Smooth muscle cell (in vitro differentiated cells): Measurements from ENCODE around the gene TRMT44. TPM values are rescaled to one million over a fixed set of nuclear protein-coding genes. Genes with fewer than 3 reads are reported as not detected.
"Not testable (repeated sequence)": the region's sequence is repeated elsewhere in the genome, so short reads cannot be mapped to it uniquely, and the experiment has no call there.

Source experiments
- DNase-seq: peaks from one replicate; lab custom pipeline; 2025; ENCODE audit not compliant: unreplicated experiment; lab: John Stamatoyannopoulos, UW
- H2AFZ ChIP-seq: fragments of 200-600 bp; sonication (generic); 2 replicates; pipeline ENCODE4 v1.6.0; 2016; ENCODE audit warnings: antibody characterized with exemption, low read depth, mild to moderate bottlenecking
- H3F3A ChIP-seq: fragments of 200-600 bp; sonication (generic); 2 replicates; pipeline ENCODE4 v1.6.0; 2017; ENCODE audit warnings: antibody characterized with exemption, low read depth
- H3K27ac ChIP-seq: fragments of 200-600 bp; sonication (generic); 2 replicates; pipeline ENCODE4 v1.5.1; 2016; ENCODE audit warnings: low read depth, mild to moderate bottlenecking
- H3K27me3 ChIP-seq: fragments of 200-600 bp; sonication (generic); 2 replicates; pipeline ENCODE4 v1.6.1; 2016; ENCODE audit warnings: low read depth, mild to moderate bottlenecking
- H3K36me3 ChIP-seq: fragments of 200-600 bp; sonication (generic); 2 replicates; pipeline ENCODE4 v1.5.1; 2016; ENCODE audit warnings: low read depth
- H3K4me1 ChIP-seq: fragments of 200-600 bp; sonication (generic); 2 replicates; pipeline ENCODE4 v1.5.1; 2016; ENCODE audit warnings: low read depth
- H3K4me2 ChIP-seq: fragments of 200-600 bp; sonication (generic); 2 replicates; pipeline ENCODE4 v1.6.0; 2016; ENCODE audit warnings: mild to moderate bottlenecking
- H3K4me3 ChIP-seq: fragments of 200-600 bp; sonication (generic); 2 replicates; pipeline ENCODE4 v1.5.1; 2016; ENCODE audit warnings: mild to moderate bottlenecking
- H3K79me2 ChIP-seq: fragments of 200-600 bp; sonication (generic); 2 replicates; pipeline ENCODE4 v1.6.0; 2016; ENCODE audit warnings: low read depth, mild to moderate bottlenecking
- H3K9ac ChIP-seq: fragments of 200-600 bp; sonication (generic); 2 replicates; pipeline ENCODE4 v1.6.0; 2016; ENCODE audit warnings: low read depth
- H3K9me3 ChIP-seq: fragments of 200-600 bp; sonication (generic); replicated peaks from 2 replicates; pipeline ENCODE4 v1.5.1; 2016; ENCODE audit warnings: low read depth
- H4K20me1 ChIP-seq: fragments of 200-600 bp; sonication (generic); 2 replicates; pipeline ENCODE4 v1.6.0; 2016; ENCODE audit warnings: low read depth
- CTCF ChIP-seq: fragments of 200-600 bp; sonication (generic); IDR thresholded peaks from 2 replicates; pipeline ENCODE4 v1.5.1; 2017; ENCODE audit warnings: borderline replicate concordance, mild to moderate bottlenecking, antibody characterized with exemption; ENCODE audit not compliant: insufficient read depth, poor library complexity, severe bottlenecking
- WGBS: methylation state at CpG from one replicate; pipeline ENCODE4 v1.1.7; 2016; ENCODE audit warnings: low lambda C conversion rate; 5-methylcytosine and 5-hydroxymethylcytosine counted together
- polyA plus RNA-seq: library from polyadenylated mRNA; unstranded; fragments of >200 nt; fragmentation: Nextera tagmentation; extraction: Ambion mirVana; gene quantifications from 2 replicates; pipeline ENCODE4 v1.2.1, GENCODE V29; 2016
- total RNA-seq: library from RNA; depleted of rRNA; stranded (reverse); fragments of >200 nt; gene quantifications from 2 replicates; pipeline ENCODE4 v1.2.3, GENCODE V29; 2014

TRMT44 gene
- total and polyA plus RNA-seq, 2 experiments from 2014 or later: 5.0 to 18.7 TPM

GRCh38 chr4:8414377-8414776 is 26.2 kb upstream of the TRMT44 start:
- 88% methylated on average over 2 of the region's 2 CpGs for WGBS
- no peak for DNase-seq
- Histone ChIP-seq H3K4me1 (no peaks in the 10 kb centered on the region), H3K9ac (no peak overlapping the region), H3K27ac (no peak overlapping the region), H3K4me3 (no peak overlapping the region), H3K79me2 (peaks cover 15% of the 10 kb centered on the region), H3K4me2 (no peak overlapping the region), H3K27me3 (no peaks in the 10 kb centered on the region), H3K36me3 (no peaks in the 10 kb centered on the region), H2AFZ (no peak overlapping the region), H3K9me3 (no peaks in the 10 kb centered on the region), H4K20me1 (peaks cover 51% of the 10 kb centered on the region), H3F3A (no peaks in the 10 kb centered on the region)
- TF ChIP-seq CTCF: no peak

GRCh38 chr4:8417071-8417614 is 23.4 kb upstream of the TRMT44 start:
- no peak for TF ChIP-seq CTCF
- H3K9ac ChIP-seq: no peak overlapping the region
- no peak overlapping the region for H3K4me3 ChIP-seq
- no peak overlapping the region for H3K27ac ChIP-seq
- H4K20me1 ChIP-seq: peaks cover 72% of the 10 kb centered on the region
- 94% methylated on average over 11 of the region's 11 CpGs for WGBS
- H3F3A ChIP-seq: no peaks in the 10 kb centered on the region
- no peak overlapping the region for H3K4me2 ChIP-seq
- no peaks in the 10 kb centered on the region for H3K9me3 ChIP-seq
- no peaks in the 10 kb centered on the region for H3K36me3 ChIP-seq
- peaks cover 19% of the 10 kb centered on the region for H3K79me2 ChIP-seq
- DNase-seq: no peak
- H3K27me3 ChIP-seq: no peaks in the 10 kb centered on the region
- H3K4me1 ChIP-seq: no peaks in the 10 kb centered on the region
- no peak overlapping the region for H2AFZ ChIP-seq

GRCh38 chr4:8419222-8420041 is 21.1 kb upstream of the TRMT44 start:
- no peak for DNase-seq
- Histone ChIP-seq H3K27me3 (no peaks in the 10 kb centered on the region), H4K20me1 (peaks cover 80% of the 10 kb centered on the region), H3K4me2 (no peak overlapping the region), H3K36me3 (no peaks in the 10 kb centered on the region), H3K79me2 (peaks cover 19% of the 10 kb centered on the region), H3K4me1 (no peaks in the 10 kb centered on the region), H3K9me3 (no peaks in the 10 kb centered on the region), H2AFZ (no peak overlapping the region), H3F3A (no peaks in the 10 kb centered on the region), H3K27ac (peak overlapping the region; percentile 25), H3K9ac (no peak overlapping the region), H3K4me3 (no peak overlapping the region)
- no peak for TF ChIP-seq CTCF
- 89% methylated on average over 12 of the region's 12 CpGs for WGBS

GRCh38 chr4:8420151-8420550 is 20.4 kb upstream of the TRMT44 start:
- not testable (repeated sequence) for DNase-seq, H3K9me3 ChIP-seq, H2AFZ ChIP-seq, H3K4me1 ChIP-seq, H3K27me3 ChIP-seq, H3K4me2 ChIP-seq, H3K9ac ChIP-seq, H3K4me3 ChIP-seq, H3K36me3 ChIP-seq, H3F3A ChIP-seq
- Histone ChIP-seq H4K20me1 (peaks cover 76% of the 10 kb centered on the region), H3K79me2 (peaks cover 19% of the 10 kb centered on the region), H3K27ac (peak overlapping the region; percentile 25)
